H1 (cell line): Measurements from ENCODE around the gene SNHG17.

Experiments used
- JUND ChIP-seq: IDR thresholded peaks from 2 replicates; pipeline ENCODE4 v1.6.1; 2011; ENCODE audit warnings: mild to moderate bottlenecking, improper control_type of control experiment, low read length
- TF ChIP-seq, protein P1 (sequence below), 3 experiments: IDR thresholded peaks; 1 replicate in 2 of 3; 2 replicates in 1 of 3; pipeline versions ENCODE4 v1.5.1 to v1.6.1; 2011; ENCODE audit warnings: low read length in 3 of 3, mild to moderate bottlenecking in 3 of 3, inconsistent platforms in 2 of 3, low read depth in 1 of 3, moderate library complexity in 1 of 3; ENCODE audit not compliant: insufficient read depth in 1 of 3; ENCODE audit errors: control extremely low read depth in 1 of 3

DNA sequence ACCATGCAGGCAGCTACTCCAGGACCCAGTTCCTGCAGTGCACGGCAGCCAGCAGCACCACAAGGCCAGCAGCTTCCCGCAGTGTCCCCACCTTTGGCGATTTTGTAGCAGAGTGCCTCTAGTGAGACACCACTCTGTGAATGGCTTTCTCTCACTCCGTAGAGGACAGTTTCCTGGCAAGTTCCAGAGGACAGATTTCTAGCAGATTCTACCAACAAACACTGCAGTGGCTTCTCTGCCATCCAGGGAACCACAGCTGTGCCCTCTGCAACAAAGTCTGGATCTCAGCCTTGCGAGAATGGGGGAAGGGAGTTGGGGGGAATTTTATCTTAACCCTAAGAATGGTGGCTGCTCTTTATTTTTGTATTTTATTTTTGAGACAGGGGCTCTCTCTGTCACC, 28.7 kb downstream of the SNHG17 start:
- TF ChIP-seq, protein P1, sequence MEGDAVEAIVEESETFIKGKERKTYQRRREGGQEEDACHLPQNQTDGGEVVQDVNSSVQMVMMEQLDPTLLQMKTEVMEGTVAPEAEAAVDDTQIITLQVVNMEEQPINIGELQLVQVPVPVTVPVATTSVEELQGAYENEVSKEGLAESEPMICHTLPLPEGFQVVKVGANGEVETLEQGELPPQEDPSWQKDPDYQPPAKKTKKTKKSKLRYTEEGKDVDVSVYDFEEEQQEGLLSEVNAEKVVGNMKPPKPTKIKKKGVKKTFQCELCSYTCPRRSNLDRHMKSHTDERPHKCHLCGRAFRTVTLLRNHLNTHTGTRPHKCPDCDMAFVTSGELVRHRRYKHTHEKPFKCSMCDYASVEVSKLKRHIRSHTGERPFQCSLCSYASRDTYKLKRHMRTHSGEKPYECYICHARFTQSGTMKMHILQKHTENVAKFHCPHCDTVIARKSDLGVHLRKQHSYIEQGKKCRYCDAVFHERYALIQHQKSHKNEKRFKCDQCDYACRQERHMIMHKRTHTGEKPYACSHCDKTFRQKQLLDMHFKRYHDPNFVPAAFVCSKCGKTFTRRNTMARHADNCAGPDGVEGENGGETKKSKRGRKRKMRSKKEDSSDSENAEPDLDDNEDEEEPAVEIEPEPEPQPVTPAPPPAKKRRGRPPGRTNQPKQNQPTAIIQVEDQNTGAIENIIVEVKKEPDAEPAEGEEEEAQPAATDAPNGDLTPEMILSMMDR (IDR thresholded peaks at IDR 0.05; ENCODE audit: control extremely low read depth in 1 of 3, insufficient read depth in 1 of 3, low read depth in 1 of 3, low read length in 3 of 3) = no peak
- no peak for TF ChIP-seq JUND
